Measurements from ENCODE around the gene LHX5.
A peak's percentile ranks its signal among the peaks of the same experiment; 100 is the strongest.

The LHX5 gene

DNA sequence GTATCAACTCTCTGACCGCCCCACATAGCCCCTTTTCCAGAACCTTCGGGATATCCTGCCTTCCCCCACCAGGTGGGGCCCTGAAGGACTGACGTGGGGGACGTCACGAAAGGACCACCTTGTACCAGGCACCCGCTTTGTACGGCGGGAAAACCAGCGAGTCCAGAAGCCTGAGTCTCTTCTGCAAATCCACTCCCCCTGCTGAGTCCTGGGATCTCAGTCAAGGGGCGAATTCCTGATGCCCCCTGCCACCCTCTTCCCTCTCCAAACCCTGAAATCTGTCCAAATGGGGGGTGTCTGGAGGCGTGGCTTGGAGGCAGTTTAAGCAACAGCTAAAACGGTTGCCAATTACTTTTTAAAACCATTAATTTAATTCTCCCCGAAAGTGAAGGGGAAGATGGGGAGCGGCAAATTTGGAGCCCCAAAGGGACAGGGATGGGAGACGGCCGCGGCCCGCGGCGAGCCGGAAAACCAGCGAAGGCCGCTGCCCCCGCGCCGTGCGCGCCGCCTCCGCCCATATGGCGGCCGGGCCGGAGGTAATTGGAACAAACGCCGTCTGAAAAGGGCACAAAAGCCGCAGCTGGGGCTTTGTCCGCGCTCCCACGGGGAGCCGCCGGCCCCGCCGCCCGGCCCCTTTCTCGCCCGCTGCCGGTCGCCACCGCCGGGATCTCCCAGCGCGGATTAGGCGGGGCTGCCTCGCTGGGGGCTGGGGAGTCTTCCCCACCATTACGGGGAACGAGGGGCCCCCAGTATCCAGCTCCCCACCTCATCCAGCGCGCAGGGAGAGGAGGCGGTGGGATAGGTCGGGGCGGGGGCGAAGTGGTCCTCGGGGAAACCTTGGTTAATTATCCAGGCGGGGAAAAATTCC is 6.6 kb downstream of the LHX5 start:
- DNase-seq: no peak

DNA sequence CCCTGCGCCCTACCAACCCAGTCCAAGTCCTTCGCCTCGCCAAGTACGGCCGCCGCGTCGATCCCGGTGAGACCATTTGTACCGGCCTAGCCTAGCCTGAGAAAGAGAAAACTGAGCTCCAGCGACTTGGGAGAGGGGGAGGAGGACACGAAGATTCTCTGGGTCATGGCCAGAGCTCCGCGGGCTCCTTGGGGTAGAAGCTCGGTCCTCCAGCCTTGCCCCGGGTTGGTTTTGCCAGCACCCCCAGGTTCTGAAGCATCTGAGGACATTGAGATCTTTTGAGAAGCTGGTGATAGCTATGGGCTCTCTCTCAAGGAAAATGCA is 7.3 kb downstream of the LHX5 start:
- DNase-seq: no peak

- no peak for DNase-seq
Measured at GRCh38 chr12:113463746-113464451, 7.8 kb downstream of the LHX5 start.

GRCh38 chr12:113462998-113463745 is 8.5 kb downstream of the LHX5 start:
- DNase-seq: no peak

GRCh38 chr12:113462117-113462774 is 9.4 kb downstream of the LHX5 start:
- peak; percentile 79 for DNase-seq

GRCh38 chr12:113461666-113462065 is 10.0 kb downstream of the LHX5 start:
- peak; percentile 72 for DNase-seq

GRCh38 chr12:113459981-113460380 is 11.7 kb downstream of the LHX5 start:
- no peak for DNase-seq

DNA sequence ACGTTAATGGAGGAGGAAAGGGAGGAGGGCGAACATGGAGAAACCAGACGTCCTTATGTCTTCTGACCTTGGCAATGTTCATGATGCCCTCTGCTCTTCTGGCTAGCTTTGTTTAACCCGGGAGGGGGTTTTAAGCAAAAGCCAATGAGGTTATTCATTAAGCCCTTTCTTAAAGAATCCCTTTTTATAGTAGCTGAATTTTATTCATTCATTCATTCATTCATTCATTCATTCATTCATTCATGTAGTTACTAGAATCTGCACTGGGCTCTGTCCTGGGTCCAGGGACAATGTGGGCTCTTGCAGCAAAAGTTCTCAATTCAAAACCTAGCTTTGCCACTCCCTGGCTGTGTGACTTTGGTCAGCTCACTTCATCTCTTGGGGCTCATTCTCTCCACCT is 14.0 kb downstream of the LHX5 start:
- no peak for DNase-seq

DNA sequence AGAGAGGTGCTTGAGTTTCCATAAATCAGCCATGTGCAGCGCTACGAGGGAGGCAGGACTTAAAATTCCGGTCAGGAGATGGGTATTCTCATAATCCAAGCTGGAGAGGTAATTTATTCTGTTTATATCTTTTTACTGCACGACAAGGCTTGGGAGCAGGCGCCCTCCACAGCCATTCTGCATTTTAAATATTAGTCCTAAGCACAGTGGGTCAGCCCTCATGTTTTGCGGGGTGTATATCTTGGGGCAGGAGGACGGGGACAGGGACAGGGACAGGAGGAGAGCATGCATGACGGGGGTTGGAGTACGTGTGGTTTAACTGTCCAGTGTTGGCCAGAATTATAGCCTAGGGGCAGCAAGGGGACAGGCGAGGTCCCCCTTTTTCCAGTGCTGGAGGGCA is 14.5 kb downstream of the LHX5 start:
- DNase-seq: no peak

GRCh38 chr12:113456761-113457160 is 14.9 kb downstream of the LHX5 start:
- no peak for DNase-seq

DNA sequence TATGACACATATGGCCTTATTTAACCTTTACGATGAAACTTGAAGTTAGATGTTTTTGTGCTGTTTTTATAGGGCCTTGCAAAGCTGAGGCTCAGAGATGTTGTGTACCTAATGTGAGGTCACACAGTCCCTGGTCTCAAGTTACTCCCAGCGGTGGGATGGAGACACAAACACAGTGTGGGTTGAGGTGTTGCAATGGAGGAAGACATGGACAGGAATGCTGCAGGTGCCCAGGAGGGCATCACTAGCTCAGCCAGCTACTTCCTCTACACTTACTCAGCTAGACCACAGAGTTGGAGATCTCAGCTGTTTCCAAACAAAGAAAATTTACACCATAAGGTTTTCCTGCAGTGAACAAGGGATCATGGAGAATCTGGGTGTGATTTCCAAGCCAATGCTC is 15.5 kb downstream of the LHX5 start:
- no peak for DNase-seq

GRCh38 chr12:113453330-113453729 is 18.3 kb downstream of the LHX5 start:
- DNase-seq: no peak

DNA sequence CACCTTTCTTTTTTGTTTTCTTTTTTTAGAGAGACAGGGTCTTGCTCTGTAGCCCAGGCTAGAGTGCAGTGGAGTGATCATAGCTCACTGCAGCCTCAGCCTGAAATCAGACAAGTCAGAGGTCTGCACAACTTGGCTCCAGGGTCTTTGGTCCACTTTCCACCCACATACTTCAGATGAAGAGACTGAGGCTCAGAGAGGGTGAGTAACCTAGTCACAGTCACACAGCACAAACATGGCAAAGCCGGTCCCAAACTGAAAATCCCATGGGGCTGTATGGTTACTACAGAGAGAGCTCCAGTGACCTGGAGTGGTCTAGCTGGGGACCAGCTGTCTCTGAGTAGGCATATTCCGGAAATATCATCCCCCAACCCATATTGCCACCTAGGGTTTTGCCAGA is 19.2 kb downstream of the LHX5 start:
- DNase-seq: no peak

- DNase-seq: no peak
Measured at GRCh38 chr12:113449839-113450238, 21.8 kb downstream of the LHX5 start.

GRCh38 chr12:113449299-113449698 is 22.4 kb downstream of the LHX5 start:
- no peak for DNase-seq

DNA sequence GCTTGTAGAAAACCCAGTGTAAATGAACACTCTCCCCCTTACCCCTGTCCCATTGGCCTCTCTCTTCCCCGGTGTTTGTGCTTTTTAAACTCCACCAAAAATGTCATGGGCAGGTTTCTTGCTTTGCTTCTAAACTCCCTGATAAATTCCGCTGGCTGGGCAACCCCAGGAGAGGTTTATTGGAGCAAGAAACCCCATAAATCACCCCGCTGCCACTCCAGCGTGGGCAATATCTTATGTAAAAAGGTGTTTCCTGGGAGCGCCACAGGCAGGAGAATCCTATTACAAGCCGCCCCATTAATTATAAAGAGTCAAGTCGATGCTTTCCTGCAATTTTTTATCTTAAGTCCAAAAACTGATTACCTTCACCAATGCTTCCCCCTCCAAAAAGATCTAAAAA is 22.8 kb downstream of the LHX5 start:
- DNase-seq: no peak

- DNase-seq: no peak
Measured at GRCh38 chr12:113445544-113446171, 26.0 kb downstream of the LHX5 start.

DNA sequence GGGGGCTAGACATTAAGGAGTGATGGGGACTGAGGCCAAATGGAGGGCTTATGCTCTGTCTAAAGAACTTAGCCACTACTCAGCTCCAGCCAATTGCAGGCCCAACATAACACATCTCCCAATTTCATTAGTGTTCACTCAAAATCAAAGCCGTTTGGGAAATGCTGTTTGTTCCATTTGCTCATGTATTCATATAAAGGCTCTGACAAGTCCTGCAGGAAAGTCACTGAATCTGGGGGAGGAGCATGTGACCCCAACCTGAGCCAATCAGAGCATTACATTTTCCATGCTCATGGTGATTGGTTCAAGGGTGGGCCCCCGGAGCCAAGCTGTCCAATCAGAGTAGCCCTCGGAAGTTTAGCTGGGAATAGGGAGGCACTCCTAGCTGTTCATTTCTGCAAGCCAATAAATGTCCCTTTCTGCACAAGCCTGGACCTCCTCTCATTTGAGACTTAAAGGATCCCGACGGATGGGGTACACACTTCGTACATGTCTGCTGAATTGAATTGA is 28.6 kb downstream of the LHX5 start:
- DNase-seq: no peak

GRCh38 chr12:113440947-113441782 is 30.5 kb downstream of the LHX5 start:
- no peak for DNase-seq

DNA sequence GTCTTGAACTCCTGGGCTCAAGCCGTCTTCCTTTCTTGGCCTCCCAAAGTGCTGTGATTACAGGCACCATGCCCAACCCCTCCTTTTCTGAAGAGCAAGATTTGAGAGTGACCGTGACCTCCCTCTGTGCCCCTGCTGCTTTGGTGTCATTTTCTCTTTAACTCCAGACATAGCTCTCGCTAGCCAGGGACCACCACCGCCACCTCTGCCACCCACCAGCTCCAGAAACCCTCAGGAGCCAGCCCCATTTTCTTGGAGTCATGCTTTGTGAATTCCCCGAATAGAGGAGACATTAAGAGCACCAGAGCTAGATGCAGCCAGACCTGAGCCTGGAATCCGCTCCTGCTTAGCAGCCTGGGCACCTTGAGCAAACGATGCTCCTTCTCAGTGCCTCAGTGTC is 31.3 kb downstream of the LHX5 start:
- no peak for DNase-seq

GRCh38 chr12:113439606-113440030 is 32.1 kb downstream of the LHX5 start:
- peak; percentile 51 for DNase-seq

- no peak for DNase-seq
Measured at GRCh38 chr12:113439301-113439597, 32.4 kb downstream of the LHX5 start.

All from 8988T (cell line).